ENCODE results near the gene KCNA5.

KCNA5 gene

GRCh38 chr12:5027046-5027821 lies 16.4 kb upstream of the KCNA5 start:
- no peak for TF ChIP-seq CTCF (IDR thresholded peaks at IDR 0.05)

GRCh38 chr12:5030066-5030465 lies 13.6 kb upstream of the KCNA5 start:
- Histone ChIP-seq H3K9me3 (no peaks in the 10 kb centered on the region), H3K4me1 (ENCODE audit: control insufficient read depth in 1 of 2, insufficient read depth in 1 of 2, low read depth in 1 of 2, low read length in 1 of 2) (no peaks in the 10 kb centered on the region), H3K36me3 (no peaks in the 10 kb centered on the region), H3K27me3 (peaks cover 36% of the 10 kb centered on the region), H3K4me3 (ENCODE audit: low read depth in 1 of 2, low read length in 1 of 2) (no peak overlapping the region), H3K27ac (no peak overlapping the region)
- TF ChIP-seq CTCF (IDR thresholded peaks at IDR 0.05), result no peak

More at GRCh38 chr12:5027046-5027821, 16.4 kb upstream of the KCNA5 start:
- no peaks in the 10 kb centered on the region for H3K9me3 ChIP-seq
- H3K27ac ChIP-seq, result no peak overlapping the region
- no peak overlapping the region for H3K4me3 ChIP-seq (ENCODE audit: low read depth in 1 of 2, low read length in 1 of 2)
- H3K36me3 ChIP-seq, result no peaks in the 10 kb centered on the region
- peaks cover 36% of the 10 kb centered on the region for H3K27me3 ChIP-seq
- H3K4me1 ChIP-seq (ENCODE audit: control insufficient read depth in 1 of 2, insufficient read depth in 1 of 2, low read depth in 1 of 2, low read length in 1 of 2), result no peaks in the 10 kb centered on the region

GRCh38 chr12:5031242-5031641 lies 12.4 kb upstream of the KCNA5 start:
- H3K27ac ChIP-seq, result no peak overlapping the region
- no peaks in the 10 kb centered on the region for H3K4me1 ChIP-seq (ENCODE audit: control insufficient read depth in 1 of 2, insufficient read depth in 1 of 2, low read depth in 1 of 2, low read length in 1 of 2)
- no peaks in the 10 kb centered on the region for H3K9me3 ChIP-seq
- H3K27me3 ChIP-seq, result peaks cover 32% of the 10 kb centered on the region
- TF ChIP-seq CTCF (IDR thresholded peaks at IDR 0.05), result no peak
- H3K4me3 ChIP-seq (ENCODE audit: low read depth in 1 of 2, low read length in 1 of 2), result no peak overlapping the region
- H3K36me3 ChIP-seq, result no peaks in the 10 kb centered on the region

GRCh38 chr12:5031958-5032357 lies 11.7 kb upstream of the KCNA5 start:
- no peak overlapping the region for H3K4me3 ChIP-seq (ENCODE audit: low read depth in 1 of 2, low read length in 1 of 2)
- H3K4me1 ChIP-seq (ENCODE audit: control insufficient read depth in 1 of 2, insufficient read depth in 1 of 2, low read depth in 1 of 2, low read length in 1 of 2), result no peaks in the 10 kb centered on the region
- H3K36me3 ChIP-seq, result no peaks in the 10 kb centered on the region
- TF ChIP-seq CTCF (IDR thresholded peaks at IDR 0.05), result no peak
- no peak overlapping the region for H3K27ac ChIP-seq
- H3K9me3 ChIP-seq, result no peaks in the 10 kb centered on the region
- H3K27me3 ChIP-seq, result peaks cover 24% of the 10 kb centered on the region

GRCh38 chr12:5032821-5033220 lies 10.9 kb upstream of the KCNA5 start:
- no peak for TF ChIP-seq CTCF (IDR thresholded peaks at IDR 0.05)
- H3K27me3 ChIP-seq, result peaks cover 20% of the 10 kb centered on the region
- H3K9me3 ChIP-seq, result no peaks in the 10 kb centered on the region
- H3K4me3 ChIP-seq (ENCODE audit: low read depth in 1 of 2, low read length in 1 of 2), result no peak overlapping the region
- no peaks in the 10 kb centered on the region for H3K4me1 ChIP-seq (ENCODE audit: control insufficient read depth in 1 of 2, insufficient read depth in 1 of 2, low read depth in 1 of 2, low read length in 1 of 2)
- no peak overlapping the region for H3K27ac ChIP-seq
- H3K36me3 ChIP-seq, result no peaks in the 10 kb centered on the region

Measured in neutrophil (primary cell).